Caco-2 (cell line): Measurements from ENCODE around the gene SORBS2. TPM values are rescaled to one million over a fixed set of nuclear protein-coding genes. Genes with fewer than 3 reads are reported as not detected.

ENCODE experiments used
- BruUV-seq: library from RNA; stranded (reverse); fragments of 400-500 nt; replicated peaks from 2 replicates; lab custom pipeline; 2021; lab: Mats Ljungman, UMichigan
- CTCF ChIA-PET: fragments of 300-600 bp; sonication (Branson Sonifier 250); formaldehyde crosslinking; loops from one replicate; lab custom pipeline; 2022; ENCODE audit warnings: antibody characterized with exemption; lab: Charles Lee
- POLR2A ChIA-PET: fragments of 300-600 bp; sonication (Branson Sonifier 250); formaldehyde crosslinking; loops from one replicate; lab custom pipeline; 2022; ENCODE audit warnings: antibody characterized with exemption; lab: Charles Lee
- DNase-seq, 2 experiments: peaks; one replicate each; pipeline versions ENCODE4 v3.0.0 to v3.0.0-alpha.2; 2020 to 2022
- H3K27me3 ChIP-seq: replicated peaks from 2 replicates; pipeline ENCODE4 v1.6.0; 2011; ENCODE audit warnings: low read length; ENCODE audit not compliant: control insufficient read depth, insufficient read depth
- H3K36me3 ChIP-seq: 2 replicates; pipeline ENCODE4 v1.5.1; 2011; ENCODE audit warnings: low read length; ENCODE audit not compliant: control insufficient read depth, insufficient read depth
- H3K4me1 ChIP-seq: fragments of 250-450 bp; sonication (Bioruptor Pico); 2 replicates; pipeline ENCODE4 v1.5.1; 2020; ENCODE audit warnings: mild to moderate bottlenecking
- H3K4me3 ChIP-seq: 2 replicates; pipeline ENCODE4 v1.5.1; 2011; ENCODE audit warnings: low read depth, mild to moderate bottlenecking, control low read depth, low read length
- H3K9me3 ChIP-seq: fragments of 250-450 bp; sonication (Bioruptor Pico); 2 replicates; pipeline ENCODE4 v1.5.1; 2020; ENCODE audit warnings: mild to moderate bottlenecking, moderate library complexity
- H3K27ac Mint-ChIP-seq: one replicate; pipeline ENCODE4 v1.8.0; 2022; ENCODE audit warnings: mixed read lengths; ENCODE audit not compliant: unreplicated experiment
- H3K27me3 Mint-ChIP-seq: one replicate; pipeline ENCODE4 v1.8.0; 2022; ENCODE audit warnings: mixed read lengths; ENCODE audit not compliant: insufficient read depth, unreplicated experiment
- H3K36me3 Mint-ChIP-seq: one replicate; pipeline ENCODE4 v1.8.0; 2022; ENCODE audit warnings: mild to moderate bottlenecking, mixed read lengths; ENCODE audit not compliant: insufficient read depth, unreplicated experiment
- H3K4me1 Mint-ChIP-seq: one replicate; pipeline ENCODE4 v1.8.0; 2022; ENCODE audit warnings: low read depth, mixed read lengths; ENCODE audit not compliant: unreplicated experiment
- H3K4me3 Mint-ChIP-seq: one replicate; pipeline ENCODE4 v1.8.0; 2022; ENCODE audit warnings: mild to moderate bottlenecking, moderate library complexity, mixed read lengths; ENCODE audit not compliant: unreplicated experiment
- H3K9me3 Mint-ChIP-seq: one replicate; pipeline ENCODE4 v1.8.0; 2022; ENCODE audit warnings: mixed read lengths; ENCODE audit not compliant: unreplicated experiment
- CTCF ChIP-seq, 2 experiments: fragments of 200-600 bp in 1 of 2; IDR thresholded peaks; 1 replicate in 1 of 2; 2 replicates in 1 of 2; pipeline versions ENCODE4 v1.5.1 to v1.8.0; 2011 to 2022; ENCODE audit warnings: antibody characterized with exemption in 1 of 2, control low read depth in 1 of 2, inconsistent platforms in 1 of 2, low read depth in 1 of 2, low read length in 1 of 2, mild to moderate bottlenecking in 1 of 2, moderate library complexity in 1 of 2; ENCODE audit not compliant: insufficient read depth in 1 of 2, severe bottlenecking in 1 of 2, unreplicated experiment in 1 of 2
- intact Hi-C: fragments of 100-400 bp; cut with micrococcal nuclease; formaldehyde crosslinking; loops from one replicate; pipeline ENCODE4 v1.10.0; 2022; ENCODE audit not compliant: unreplicated experiment
- total RNA-seq: library from RNA; stranded (reverse); gene quantifications from 2 replicates; pipeline ENCODE4 v1.2.3, GENCODE V29; 2022

Gene SORBS2
- total RNA-seq, 1 experiment from 2014 or later: 47.7 TPM

DNA sequence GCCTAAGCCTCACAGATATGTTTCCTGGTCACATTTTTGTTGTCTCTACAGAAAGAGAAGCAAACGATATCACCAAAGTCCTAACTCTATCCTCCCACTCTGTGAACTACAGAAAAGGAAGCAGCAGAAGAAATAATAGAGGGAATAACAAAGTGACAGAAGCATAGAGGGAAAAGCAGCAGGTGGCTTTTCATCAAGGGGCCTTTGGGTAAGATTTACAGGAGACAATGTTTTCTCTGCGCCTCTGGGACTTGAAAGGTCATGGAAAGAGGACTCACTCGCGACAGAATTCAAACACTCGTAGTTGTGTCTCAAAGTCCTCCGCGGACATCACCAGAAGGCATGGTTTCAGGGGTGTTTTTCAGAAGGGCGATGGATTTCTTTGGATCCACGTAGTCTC, 66.1 kb downstream of the SORBS2 start:
- Mint-ChIP-seq H3K36me3 (no peaks in the 10 kb centered on the region), H3K27ac (no peak overlapping the region), H3K4me1 (no peaks in the 10 kb centered on the region), H3K4me3 (no peak overlapping the region), H3K9me3 (no peaks in the 10 kb centered on the region), H3K27me3 (no peaks in the 10 kb centered on the region)
- Histone ChIP-seq H3K36me3 (no peaks in the 10 kb centered on the region), H3K4me1 (no peaks in the 10 kb centered on the region), H3K4me3 (no peak overlapping the region), H3K9me3 (no peaks in the 10 kb centered on the region), H3K27me3 (no peaks in the 10 kb centered on the region)
- ChIA-PET POLR2A (no interaction called here), CTCF (no interaction called here)
- no peak for DNase-seq
- BruUV-seq: no TSS peak
- intact Hi-C loops: no loop called here
- no peak for TF ChIP-seq CTCF (IDR thresholded peaks at IDR 0.05; ENCODE audit: insufficient read depth in 1 of 2, low read depth in 1 of 2, low read length in 1 of 2, severe bottlenecking in 1 of 2, unreplicated experiment in 1 of 2)

GRCh38 chr4:185744946-185745345, 67.0 kb downstream of the SORBS2 start:
- Histone ChIP-seq H3K9me3 (no peaks in the 10 kb centered on the region), H3K36me3 (no peaks in the 10 kb centered on the region), H3K27me3 (no peaks in the 10 kb centered on the region), H3K4me3 (no peak overlapping the region), H3K4me1 (no peaks in the 10 kb centered on the region)
- ChIA-PET POLR2A (no interaction called here), CTCF (no interaction called here)
- Mint-ChIP-seq H3K27ac (no peak overlapping the region), H3K9me3 (no peaks in the 10 kb centered on the region), H3K4me3 (no peak overlapping the region), H3K4me1 (no peaks in the 10 kb centered on the region), H3K27me3 (no peaks in the 10 kb centered on the region), H3K36me3 (peaks cover 7% of the 10 kb centered on the region)
- TF ChIP-seq CTCF (IDR thresholded peaks at IDR 0.05; ENCODE audit: insufficient read depth in 1 of 2, low read depth in 1 of 2, low read length in 1 of 2, severe bottlenecking in 1 of 2, unreplicated experiment in 1 of 2): no peak
- intact Hi-C loops: no loop called here
- BruUV-seq: no TSS peak
- DNase-seq: no peak

- no peak overlapping the region for H3K4me3 Mint-ChIP-seq
- H3K36me3 ChIP-seq: no peaks in the 10 kb centered on the region
- H3K4me1 Mint-ChIP-seq: no peaks in the 10 kb centered on the region
- CTCF ChIA-PET: no interaction called here
- BruUV-seq: no TSS peak
- H3K27me3 Mint-ChIP-seq: no peaks in the 10 kb centered on the region
- H3K27me3 ChIP-seq: no peaks in the 10 kb centered on the region
- intact Hi-C loops: no loop called here
- no peaks in the 10 kb centered on the region for H3K4me1 ChIP-seq
- POLR2A ChIA-PET: no interaction called here
- no peak overlapping the region for H3K4me3 ChIP-seq
- no peak for TF ChIP-seq CTCF (IDR thresholded peaks at IDR 0.05; ENCODE audit: insufficient read depth in 1 of 2, low read depth in 1 of 2, low read length in 1 of 2, severe bottlenecking in 1 of 2, unreplicated experiment in 1 of 2)
- H3K36me3 Mint-ChIP-seq: peaks cover 7% of the 10 kb centered on the region
- no peak overlapping the region for H3K27ac Mint-ChIP-seq
- H3K9me3 ChIP-seq: no peaks in the 10 kb centered on the region
- no peak for DNase-seq
- H3K9me3 Mint-ChIP-seq: no peaks in the 10 kb centered on the region
Observed at GRCh38 chr4:185744488-185744862, 67.5 kb downstream of the SORBS2 start.
